Prostate gland (tissue), 1 donor: ENCODE results near the gene HIVEP2.

ENCODE experiments used
- POLR2A ChIP-seq: fragments of 450-650 bp; IDR thresholded peaks from one replicate; pipeline ENCODE4 v1.6.1; 2016; ENCODE audit warnings: antibody characterized with exemption, mild to moderate bottlenecking
- POLR2AphosphoS5 ChIP-seq: sonication (generic); formaldehyde crosslinking; IDR thresholded peaks from one replicate; pipeline ENCODE4 v1.6.1; 2017; ENCODE audit warnings: antibody characterized with exemption

DNA sequence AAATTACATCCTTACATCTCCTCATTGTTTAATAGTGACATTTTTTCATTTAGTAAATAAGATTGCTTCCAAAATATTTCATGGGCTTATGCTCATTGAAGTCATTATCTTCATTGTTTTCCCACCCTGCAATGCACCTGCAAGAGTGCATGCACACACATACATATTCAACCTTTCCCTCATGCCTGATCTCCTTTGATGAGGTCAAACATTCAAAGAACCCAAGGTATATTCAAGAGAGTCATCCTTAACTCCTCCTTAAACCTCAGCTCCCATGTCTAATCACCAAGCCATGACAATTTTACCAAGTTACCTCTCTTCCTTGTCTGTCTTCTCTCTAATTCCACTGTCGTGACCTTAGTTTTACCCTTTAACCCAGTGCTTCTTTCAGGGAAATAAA, 56.5 kb downstream of the HIVEP2 start:
- TF ChIP-seq POLR2AphosphoS5: no peak
- no peak for TF ChIP-seq POLR2A
